HL-60 (cell line): ENCODE results near the gene POLR2B.

ENCODE experiments used
- DNase-seq, 2 experiments: peaks; one replicate each; pipeline ENCODE4 v3.0.0-alpha.2; 2010 to 2020; ENCODE audit warnings: low read depth in 1 of 2, low spot score in 1 of 2
- H3K27ac ChIP-seq: fragments of 250-450 bp; sonication (Bioruptor Pico); replicated peaks from 2 replicates; pipeline ENCODE4 v1.5.1; 2020; ENCODE audit warnings: mild to moderate bottlenecking, moderate library complexity
- H3K27me3 ChIP-seq: fragments of 250-450 bp; sonication (Bioruptor Pico); 2 replicates; pipeline ENCODE4 v1.5.1; 2021; ENCODE audit warnings: mild to moderate bottlenecking, moderate library complexity; ENCODE audit not compliant: insufficient read depth, poor library complexity, severe bottlenecking
- H3K4me3 ChIP-seq: replicated peaks from 2 replicates; pipeline ENCODE4 v1.5.1; 2011; ENCODE audit warnings: mild to moderate bottlenecking, control low read depth, low read length; ENCODE audit not compliant: insufficient read depth
- GABPA ChIP-seq: IDR thresholded peaks from 2 replicates; pipeline ENCODE4 v1.6.1; 2012; ENCODE audit warnings: low read depth
- POLR2AphosphoS5 ChIP-seq: IDR thresholded peaks from 2 replicates; pipeline ENCODE4 v1.6.1; 2012; ENCODE audit warnings: low read depth
- SPI1 ChIP-seq: IDR thresholded peaks from 2 replicates; pipeline ENCODE4 v1.6.1; 2012; ENCODE audit warnings: low read depth, mild to moderate bottlenecking, borderline replicate concordance
- TF ChIP-seq, protein P1 (sequence below): IDR thresholded peaks from 2 replicates; pipeline ENCODE4 v1.6.1; 2012; ENCODE audit warnings: low read depth; ENCODE audit not compliant: insufficient replicate concordance
- TF ChIP-seq, protein P2 (sequence below): IDR thresholded peaks from one replicate; pipeline ENCODE4 v1.5.1; 2011; ENCODE audit warnings: low read length, control low read depth, inconsistent platforms; ENCODE audit not compliant: insufficient read depth

Gene POLR2B

DNA sequence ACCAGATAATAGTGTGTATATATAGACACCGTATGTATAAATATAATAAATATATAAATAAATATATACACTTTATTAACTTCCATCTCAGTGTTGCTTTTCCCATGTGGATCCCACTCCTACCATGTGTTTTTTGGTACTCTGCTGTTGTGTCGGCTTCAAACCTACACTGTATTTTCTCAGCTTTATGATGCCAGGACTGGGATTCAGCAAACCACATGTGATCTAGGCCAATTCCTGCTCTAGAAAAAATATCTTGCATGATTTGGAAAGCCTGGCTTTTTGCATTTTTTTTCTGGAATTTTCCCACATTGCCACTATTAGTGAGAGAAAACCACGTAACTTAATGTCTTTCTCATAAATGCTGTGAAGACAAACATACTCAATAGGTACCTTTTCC lies 55.8 kb downstream of the POLR2B start:
- DNase-seq = no peak
- Histone ChIP-seq H3K27me3 (no peaks in the 10 kb centered on the region), H3K27ac (no peak overlapping the region), H3K4me3 (no peak overlapping the region)
- TF ChIP-seq, protein P1, sequence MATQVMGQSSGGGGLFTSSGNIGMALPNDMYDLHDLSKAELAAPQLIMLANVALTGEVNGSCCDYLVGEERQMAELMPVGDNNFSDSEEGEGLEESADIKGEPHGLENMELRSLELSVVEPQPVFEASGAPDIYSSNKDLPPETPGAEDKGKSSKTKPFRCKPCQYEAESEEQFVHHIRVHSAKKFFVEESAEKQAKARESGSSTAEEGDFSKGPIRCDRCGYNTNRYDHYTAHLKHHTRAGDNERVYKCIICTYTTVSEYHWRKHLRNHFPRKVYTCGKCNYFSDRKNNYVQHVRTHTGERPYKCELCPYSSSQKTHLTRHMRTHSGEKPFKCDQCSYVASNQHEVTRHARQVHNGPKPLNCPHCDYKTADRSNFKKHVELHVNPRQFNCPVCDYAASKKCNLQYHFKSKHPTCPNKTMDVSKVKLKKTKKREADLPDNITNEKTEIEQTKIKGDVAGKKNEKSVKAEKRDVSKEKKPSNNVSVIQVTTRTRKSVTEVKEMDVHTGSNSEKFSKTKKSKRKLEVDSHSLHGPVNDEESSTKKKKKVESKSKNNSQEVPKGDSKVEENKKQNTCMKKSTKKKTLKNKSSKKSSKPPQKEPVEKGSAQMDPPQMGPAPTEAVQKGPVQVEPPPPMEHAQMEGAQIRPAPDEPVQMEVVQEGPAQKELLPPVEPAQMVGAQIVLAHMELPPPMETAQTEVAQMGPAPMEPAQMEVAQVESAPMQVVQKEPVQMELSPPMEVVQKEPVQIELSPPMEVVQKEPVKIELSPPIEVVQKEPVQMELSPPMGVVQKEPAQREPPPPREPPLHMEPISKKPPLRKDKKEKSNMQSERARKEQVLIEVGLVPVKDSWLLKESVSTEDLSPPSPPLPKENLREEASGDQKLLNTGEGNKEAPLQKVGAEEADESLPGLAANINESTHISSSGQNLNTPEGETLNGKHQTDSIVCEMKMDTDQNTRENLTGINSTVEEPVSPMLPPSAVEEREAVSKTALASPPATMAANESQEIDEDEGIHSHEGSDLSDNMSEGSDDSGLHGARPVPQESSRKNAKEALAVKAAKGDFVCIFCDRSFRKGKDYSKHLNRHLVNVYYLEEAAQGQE = no peak
- no peak for TF ChIP-seq GABPA
- TF ChIP-seq SPI1 = no peak
- no peak for TF ChIP-seq POLR2AphosphoS5
- TF ChIP-seq, protein P2, sequence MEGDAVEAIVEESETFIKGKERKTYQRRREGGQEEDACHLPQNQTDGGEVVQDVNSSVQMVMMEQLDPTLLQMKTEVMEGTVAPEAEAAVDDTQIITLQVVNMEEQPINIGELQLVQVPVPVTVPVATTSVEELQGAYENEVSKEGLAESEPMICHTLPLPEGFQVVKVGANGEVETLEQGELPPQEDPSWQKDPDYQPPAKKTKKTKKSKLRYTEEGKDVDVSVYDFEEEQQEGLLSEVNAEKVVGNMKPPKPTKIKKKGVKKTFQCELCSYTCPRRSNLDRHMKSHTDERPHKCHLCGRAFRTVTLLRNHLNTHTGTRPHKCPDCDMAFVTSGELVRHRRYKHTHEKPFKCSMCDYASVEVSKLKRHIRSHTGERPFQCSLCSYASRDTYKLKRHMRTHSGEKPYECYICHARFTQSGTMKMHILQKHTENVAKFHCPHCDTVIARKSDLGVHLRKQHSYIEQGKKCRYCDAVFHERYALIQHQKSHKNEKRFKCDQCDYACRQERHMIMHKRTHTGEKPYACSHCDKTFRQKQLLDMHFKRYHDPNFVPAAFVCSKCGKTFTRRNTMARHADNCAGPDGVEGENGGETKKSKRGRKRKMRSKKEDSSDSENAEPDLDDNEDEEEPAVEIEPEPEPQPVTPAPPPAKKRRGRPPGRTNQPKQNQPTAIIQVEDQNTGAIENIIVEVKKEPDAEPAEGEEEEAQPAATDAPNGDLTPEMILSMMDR = no peak

DNA sequence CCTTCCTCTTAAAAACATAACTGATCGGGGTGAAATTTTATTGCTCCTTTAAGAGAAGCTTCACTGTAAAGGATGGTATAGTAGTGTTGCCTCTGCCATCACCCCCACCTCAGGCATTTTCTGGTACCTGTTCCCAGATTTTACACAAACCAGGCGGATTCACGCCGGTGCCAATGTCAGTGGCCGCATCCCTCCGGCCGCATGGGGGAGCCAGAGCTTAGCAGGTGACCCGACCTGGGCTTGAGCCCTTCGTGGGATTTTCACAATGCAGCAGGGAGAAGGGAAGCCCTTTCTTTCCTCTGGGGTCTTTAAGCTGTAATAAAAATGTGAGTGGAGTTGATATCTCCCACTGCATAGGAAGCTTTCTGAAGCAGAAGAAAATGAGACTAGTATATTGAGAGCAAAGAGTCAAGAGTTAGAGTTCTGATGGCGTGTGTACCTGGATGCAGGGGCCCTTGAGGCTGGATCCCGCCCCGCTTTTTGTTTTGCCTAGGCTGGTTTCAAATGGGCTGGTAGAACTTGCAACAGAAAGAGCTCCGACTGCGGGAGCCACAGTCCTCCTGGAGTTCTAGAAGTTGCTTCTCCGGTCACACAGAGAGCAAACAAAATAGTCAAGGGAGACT lies 59.4 kb downstream of the POLR2B start:
- H3K4me3 ChIP-seq = no peak overlapping the region
- TF ChIP-seq, protein P1 = no peak
- TF ChIP-seq, protein P2 = peak; percentile 49
- TF ChIP-seq SPI1 = no peak
- DNase-seq = peak in 1 of 2 experiments; percentile 16

DNA sequence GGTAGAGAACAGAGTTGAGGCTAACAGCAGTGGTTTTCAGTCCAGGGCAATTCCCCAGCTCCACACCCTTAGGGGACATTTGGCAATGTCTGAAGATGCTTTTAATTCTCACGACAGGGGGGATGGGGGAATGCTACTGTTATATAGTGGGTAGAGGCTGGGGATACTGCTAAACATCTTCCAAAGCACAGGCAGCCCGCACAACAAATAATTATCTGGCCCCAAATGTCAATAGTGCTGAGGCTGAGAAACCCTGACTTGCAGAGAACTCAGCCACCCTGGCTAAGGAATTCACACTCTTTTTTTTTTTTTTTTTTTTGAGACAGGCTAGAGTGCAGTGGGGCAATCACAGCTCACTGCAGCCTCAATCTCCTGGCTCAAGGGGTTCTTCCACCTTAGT lies 60.6 kb downstream of the POLR2B start:
- DNase-seq = no peak
- H3K27me3 ChIP-seq = no peaks in the 10 kb centered on the region
- no peak overlapping the region for H3K27ac ChIP-seq
- TF ChIP-seq POLR2AphosphoS5 = no peak
- TF ChIP-seq GABPA = no peak
- TF ChIP-seq, protein P1 = no peak
- TF ChIP-seq SPI1 = no peak
- TF ChIP-seq, protein P2 = no peak
- H3K4me3 ChIP-seq = no peak overlapping the region

More for the DNA sequence above, 59.4 kb downstream of the POLR2B start:
- Histone ChIP-seq H3K27ac (no peak overlapping the region), H3K27me3 (no peaks in the 10 kb centered on the region)
